Stomach (tissue), 9 donors: ENCODE data around the gene PTPRE. TPM values are rescaled to one million over a fixed set of nuclear protein-coding genes. Genes with fewer than 3 reads are reported as not detected.
A peak's percentile ranks its signal among the peaks of the same experiment; 100 is the strongest.

Experiments
- DNase-seq, 2 donors: peaks; one replicate each; pipeline versions ENCODE4 v3.0.0 to v3.0.0-alpha.2; 2013 to 2019
- H3K27ac ChIP-seq, 5 donors: fragments of 200-600 bp in 4 of 5; sonication (generic) in 4 of 5; one replicate each; pipeline ENCODE4 v1.5.1; 2013 to 2019; ENCODE audit warnings: mild to moderate bottlenecking in 1 of 5, moderate library complexity in 1 of 5
- H3K27me3 ChIP-seq, 3 donors: fragments of 200-600 bp; sonication (generic); one replicate each; pipeline ENCODE4 v1.5.1; 2017 to 2019; ENCODE audit warnings: mixed run types in 1 of 3
- H3K36me3 ChIP-seq, 4 donors: fragments of 200-600 bp; sonication (generic); 1 replicate in 3 of 4; 2 replicates in 1 of 4; pipeline ENCODE4 v1.5.1; 2016 to 2019
- H3K4me1 ChIP-seq, 4 donors: fragments of 200-600 bp; sonication (generic); one replicate each; pipeline ENCODE4 v1.5.1; 2016 to 2019
- H3K4me3 ChIP-seq, 4 donors: fragments of 200-600 bp; sonication (generic) in 3 of 4; one replicate each; pipeline ENCODE4 v1.5.1; 2016 to 2019; ENCODE audit warnings: mild to moderate bottlenecking in 1 of 4
- H3K9me3 ChIP-seq, 4 donors: fragments of 200-600 bp; sonication (generic); one replicate each; pipeline ENCODE4 v1.5.1; 2016 to 2019
- CTCF ChIP-seq, 7 experiments: fragments of 450-650 bp in 4 of 7; fragments of 200-600 bp in 3 of 7; sonication (generic) in 3 of 7; IDR thresholded peaks; one replicate each; pipeline ENCODE4 v1.5.1; 2016 to 2019; ENCODE audit warnings: antibody characterized with exemption in 7 of 7, control low read depth in 2 of 7, mild to moderate bottlenecking in 1 of 7
- EP300 ChIP-seq: sonication (generic); formaldehyde crosslinking; IDR thresholded peaks from one replicate; pipeline ENCODE4 v1.6.1; 2017; ENCODE audit warnings: antibody characterized with exemption
- POLR2A ChIP-seq, 4 donors: fragments of 450-650 bp; IDR thresholded peaks; one replicate each; pipeline ENCODE4 v1.6.1; 2016; ENCODE audit warnings: antibody characterized with exemption in 4 of 4, control low read depth in 2 of 4, mild to moderate bottlenecking in 1 of 4, moderate library complexity in 1 of 4
- POLR2AphosphoS5 ChIP-seq, 3 donors: sonication (generic); formaldehyde crosslinking; IDR thresholded peaks; one replicate each; pipeline ENCODE4 v1.6.1; 2016; ENCODE audit warnings: antibody characterized with exemption in 3 of 3
- WGBS, 5 donors: extraction: QIAGEN DNeasy Blood & Tissue Kit in 3 of 5; methylation state at CpG; one replicate each; pipeline versions ENCODE4 v1.1.5 to v1.1.7; 2013 to 2018; 5-methylcytosine and 5-hydroxymethylcytosine counted together
- intact Hi-C: fragments of 100-400 bp; cut with DNase I; formaldehyde crosslinking; loops from one replicate; pipeline ENCODE4 v1.15.1; 2023; ENCODE audit warnings: low total_unique reads
- polyA plus RNA-seq, 3 donors: library from polyadenylated mRNA; stranded (reverse); fragments of 200-250 nt; gene quantifications; one replicate each; pipeline ENCODE4 v1.2.3, GENCODE V29; 2013
- total RNA-seq, 5 donors: library from RNA; depleted of rRNA; stranded (reverse); fragments of >200 nt; gene quantifications; one replicate each; pipeline versions ENCODE4 v1.1.0 to v1.2.3, GENCODE V29; 2014 to 2016
- donor health status: healthy with polysubstance abuse.
- donor health status: Bipolar disorder and iron deficiency.
- donor health status: healthy.

The PTPRE gene
- total and polyA plus RNA-seq, 8 donors = 4.0 to 26.4 (median 8.9) TPM

DNA sequence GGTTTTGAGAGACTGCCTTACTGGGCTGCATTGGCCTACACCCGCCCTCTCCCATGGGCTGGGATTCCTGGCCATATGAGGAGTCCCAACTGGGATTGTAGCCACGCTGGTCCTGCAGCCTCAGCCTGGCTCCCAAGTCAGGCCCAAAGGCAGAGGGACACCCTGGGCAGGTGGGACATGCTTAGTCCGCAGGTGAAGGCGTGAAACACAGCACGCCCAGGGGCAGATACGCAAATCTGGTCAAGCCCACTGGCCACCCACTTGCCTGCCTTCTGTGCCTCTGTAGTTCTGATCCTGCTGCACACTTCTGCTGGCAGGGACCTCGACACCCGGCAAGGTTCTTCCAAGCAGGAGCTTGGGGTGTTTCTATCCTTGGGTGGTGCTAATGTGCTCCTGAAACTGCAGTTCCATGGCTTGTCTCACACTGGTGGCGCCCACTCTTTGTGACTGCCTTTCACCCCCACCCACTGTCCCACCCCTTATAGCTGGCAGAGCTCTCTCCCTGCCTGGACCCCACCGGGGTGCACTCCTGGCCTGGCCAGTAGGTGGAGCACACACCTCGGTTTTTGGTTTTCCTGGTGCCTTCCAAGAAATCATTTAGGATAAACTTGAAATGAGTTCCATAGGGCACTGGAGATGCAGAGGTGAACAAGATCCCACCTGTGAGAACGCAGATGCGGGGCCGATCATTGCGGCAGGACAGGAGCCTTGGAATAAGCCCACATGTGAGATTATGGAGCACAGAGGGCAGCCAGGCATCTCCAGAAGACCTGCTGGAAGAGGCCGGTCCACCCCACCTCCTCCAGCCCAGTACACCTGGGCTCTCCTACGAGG, 171.4 kb downstream of the PTPRE start:
- H3K4me1 ChIP-seq = no peaks in the 10 kb centered on the region
- intact Hi-C loops = no loop called here
- peak in 1 of 2 donors; percentile 63 for DNase-seq
- no peaks in the 10 kb centered on the region for H3K9me3 ChIP-seq
- no peak overlapping the region for H3K27ac ChIP-seq
- H3K27me3 ChIP-seq = no peaks in the 10 kb centered on the region
- peaks cover 16 to 94% (median 71%) of the 10 kb centered on the region in 4 donors for H3K36me3 ChIP-seq
- WGBS, 5 donors = 62 to 78% (median 72%) methylated on average over 17 of the region's 17 CpGs
- H3K4me3 ChIP-seq = no peak overlapping the region
- TF ChIP-seq CTCF (IDR thresholded peaks at IDR 0.05) (peak in 5 of 7 experiments; percentile 38 to 65 (median 46)), POLR2AphosphoS5 (IDR thresholded peaks at IDR 0.05) (no peak)

- peaks cover 16 to 93% (median 62%) of the 10 kb centered on the region in 4 donors for H3K36me3 ChIP-seq
- no peak overlapping the region for H3K4me3 ChIP-seq
- intact Hi-C loops = no loop called here
- TF ChIP-seq CTCF (IDR thresholded peaks at IDR 0.05) = no peak
- TF ChIP-seq EP300 = no peak
- no peak for TF ChIP-seq POLR2AphosphoS5 (IDR thresholded peaks at IDR 0.05)
- TF ChIP-seq POLR2A (IDR thresholded peaks at IDR 0.05) = no peak
- no peak for DNase-seq
- no peaks in the 10 kb centered on the region for H3K9me3 ChIP-seq
- WGBS, 5 donors = 86 to 91% (median 90%) methylated on average over 13 of the region's 13 CpGs
- H3K4me1 ChIP-seq = no peaks in the 10 kb centered on the region
- no peak overlapping the region for H3K27ac ChIP-seq
- H3K27me3 ChIP-seq = no peaks in the 10 kb centered on the region
Observed at GRCh38 chr10:128080231-128080630, 173.3 kb downstream of the PTPRE start.

DNA sequence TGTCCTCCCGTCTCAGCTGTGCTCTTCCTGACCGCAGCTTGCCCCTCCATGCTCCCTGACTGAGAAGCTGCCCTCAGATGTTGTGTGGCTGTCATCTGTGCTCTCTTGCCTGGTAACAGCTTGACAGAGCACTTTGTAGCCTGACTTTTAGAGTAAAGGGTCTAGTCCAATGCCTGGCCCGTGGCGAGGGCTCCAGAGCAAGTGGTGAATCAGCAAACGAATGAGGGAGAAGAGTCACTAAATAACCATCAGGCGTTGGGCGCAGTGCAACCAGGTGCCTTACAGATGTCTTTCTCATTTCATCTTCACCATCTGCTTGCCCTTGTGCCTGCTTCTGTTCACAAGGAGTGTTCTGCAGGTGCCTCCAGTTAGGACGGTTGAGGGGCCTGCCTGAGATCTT, 173.7 kb downstream of the PTPRE start:
- no peaks in the 10 kb centered on the region for H3K9me3 ChIP-seq
- no peaks in the 10 kb centered on the region for H3K4me1 ChIP-seq
- peaks cover 16 to 90% (median 61%) of the 10 kb centered on the region in 4 donors for H3K36me3 ChIP-seq
- H3K27ac ChIP-seq = no peak overlapping the region
- intact Hi-C loops = no loop called here
- WGBS, 5 donors = 85 to 93% (median 91%) methylated on average over 8 of the region's 8 CpGs
- no peak overlapping the region for H3K4me3 ChIP-seq
- no peak for DNase-seq
- no peaks in the 10 kb centered on the region for H3K27me3 ChIP-seq
- TF ChIP-seq EP300 (no peak), POLR2A (IDR thresholded peaks at IDR 0.05) (no peak)

DNA sequence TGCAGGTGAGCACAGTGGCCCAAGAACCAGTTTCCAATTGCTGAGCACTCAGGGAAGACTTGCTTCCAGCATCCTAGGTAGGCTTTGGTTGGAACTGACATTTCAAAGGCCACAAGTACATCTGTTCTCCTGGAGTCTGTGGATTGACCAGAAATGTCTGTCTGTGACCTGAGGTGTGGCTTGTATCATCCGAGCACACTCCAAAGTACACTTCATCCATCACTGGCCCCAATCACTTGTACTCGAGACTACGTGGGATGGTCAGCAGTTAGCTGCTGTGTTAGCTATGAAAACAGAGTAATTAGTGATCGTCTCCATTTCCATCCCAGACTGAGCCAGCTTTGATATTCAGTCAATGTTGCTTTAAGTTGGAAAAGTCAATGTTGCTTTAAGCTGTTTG, 174.3 kb downstream of the PTPRE start:
- no peaks in the 10 kb centered on the region for H3K9me3 ChIP-seq
- no peaks in the 10 kb centered on the region for H3K4me1 ChIP-seq
- peaks cover 16 to 84% (median 56%) of the 10 kb centered on the region in 4 donors for H3K36me3 ChIP-seq
- no peak overlapping the region for H3K4me3 ChIP-seq
- no peak for TF ChIP-seq POLR2AphosphoS5 (IDR thresholded peaks at IDR 0.05)
- TF ChIP-seq POLR2A (IDR thresholded peaks at IDR 0.05) = no peak
- no peak for TF ChIP-seq EP300
- TF ChIP-seq CTCF (IDR thresholded peaks at IDR 0.05) = no peak
- intact Hi-C loops = no loop called here
- DNase-seq = no peak
- H3K27me3 ChIP-seq = no peaks in the 10 kb centered on the region
- WGBS, 5 donors = 72 to 85% (median 78%) methylated on average over 4 of the region's 4 CpGs
- no peak overlapping the region for H3K27ac ChIP-seq

GRCh38 chr10:128081720-128082119, 174.8 kb downstream of the PTPRE start:
- no peak for TF ChIP-seq CTCF (IDR thresholded peaks at IDR 0.05)
- no peak for TF ChIP-seq POLR2AphosphoS5 (IDR thresholded peaks at IDR 0.05)
- no peak for TF ChIP-seq POLR2A (IDR thresholded peaks at IDR 0.05)
- TF ChIP-seq EP300 = no peak
- H3K27me3 ChIP-seq = no peaks in the 10 kb centered on the region
- H3K9me3 ChIP-seq = no peaks in the 10 kb centered on the region
- intact Hi-C loops = no loop called here
- WGBS, 5 donors = 63 to 77% (median 70%) methylated on average over 3 of the region's 3 CpGs
- H3K27ac ChIP-seq = no peak overlapping the region
- peaks cover 14 to 79% (median 51%) of the 10 kb centered on the region in 4 donors for H3K36me3 ChIP-seq
- no peak for DNase-seq
- H3K4me1 ChIP-seq = no peaks in the 10 kb centered on the region
- no peak overlapping the region for H3K4me3 ChIP-seq
